B cell (primary cell): ENCODE results near the gene FBP1. TPM values are rescaled to one million over a fixed set of nuclear protein-coding genes. Genes with fewer than 3 reads are reported as not detected.

Experiments used
- ATAC-seq: fragments of 200-7000 bp; cut with Tn5 transposase; one replicate; pipeline ENCODE4 v1.10.0; 2021; ENCODE audit warnings: low read depth, mild to moderate bottlenecking, moderate number of reproducible peaks, moderate library complexity
- CTCF ChIA-PET: fragments of 350-600 bp; sonication (Branson Sonifier 250); formaldehyde crosslinking; loops from one replicate; lab custom pipeline; 2021; ENCODE audit warnings: antibody characterized with exemption, inconsistent platforms; lab: Charles Lee
- POLR2A ChIA-PET: fragments of 350-600 bp; sonication (Branson Sonifier 250); formaldehyde crosslinking; loops from one replicate; lab custom pipeline; 2021; ENCODE audit warnings: antibody characterized with exemption; lab: Charles Lee
- DNase-seq: peaks from one replicate; pipeline ENCODE4 v3.0.0; 2013
- H2AFZ ChIP-seq: 2 replicates; pipeline ENCODE4 v1.6.1; 2012; ENCODE audit warnings: mild to moderate bottlenecking, low read depth, low read length; ENCODE audit not compliant: insufficient read depth, poor library complexity, severe bottlenecking
- H3K27ac ChIP-seq, 2 donors: 1 replicate in 1 of 2; 2 replicates in 1 of 2; pipeline ENCODE4 v1.5.1; 2012 to 2013; ENCODE audit warnings: low read length in 2 of 2, mild to moderate bottlenecking in 2 of 2, moderate library complexity in 1 of 2
- H3K27me3 ChIP-seq, 4 experiments: fragments of 200-600 bp in 1 of 4; sonication (generic) in 1 of 4; replicated peaks in 1 of 4; 1 replicate in 2 of 4; 2 replicates in 2 of 4; pipeline versions ENCODE4 v1.6.1 to v1.7.0; 2013 to 2016; ENCODE audit warnings: low read length in 3 of 4, mild to moderate bottlenecking in 2 of 4, mixed read lengths in 1 of 4, moderate library complexity in 1 of 4; ENCODE audit not compliant: insufficient read depth in 4 of 4, control insufficient read depth in 3 of 4; ENCODE audit errors: control extremely low read depth in 1 of 4
- H3K36me3 ChIP-seq, 2 experiments: replicated peaks in 1 of 2; 1 replicate in 1 of 2; 2 replicates in 1 of 2; pipeline versions ENCODE4 v1.6.1 to v1.7.1; 2013; ENCODE audit warnings: low read length in 1 of 2; ENCODE audit not compliant: insufficient read depth in 2 of 2, control insufficient read depth in 1 of 2; ENCODE audit errors: control extremely low read depth in 1 of 2, extremely low read depth in 1 of 2
- H3K4me1 ChIP-seq, 2 donors: fragments of 200-600 bp in 1 of 2; sonication (generic) in 1 of 2; 1 replicate in 1 of 2; 2 replicates in 1 of 2; pipeline versions ENCODE4 v1.5.1 to v1.6.1; 2013 to 2017; ENCODE audit warnings: low read length in 2 of 2; ENCODE audit not compliant: control insufficient read depth in 2 of 2, insufficient read depth in 2 of 2
- H3K4me2 ChIP-seq: replicated peaks from 2 replicates; pipeline ENCODE3; 2012; ENCODE audit warnings: mild to moderate bottlenecking, low read depth, low read length; ENCODE audit not compliant: poor library complexity, severe bottlenecking
- H3K4me3 ChIP-seq, 5 experiments: fragments of 200-600 bp in 1 of 5; sonication (generic) in 1 of 5; 1 replicate in 3 of 5; 2 replicates in 2 of 5; pipeline versions ENCODE4 v1.5.1 to v1.7.0; 2011 to 2016; ENCODE audit warnings: low read length in 4 of 5, mild to moderate bottlenecking in 4 of 5, low read depth in 2 of 5, control low read depth in 1 of 5, moderate library complexity in 1 of 5; ENCODE audit not compliant: insufficient read depth in 1 of 5; ENCODE audit errors: control extremely low read depth in 1 of 5, extremely low read depth in 1 of 5
- H3K79me2 ChIP-seq: fragments of 200-600 bp; sonication (generic); one replicate; pipeline ENCODE4 v1.6.0; 2016; ENCODE audit warnings: low read length; ENCODE audit not compliant: control insufficient read depth, insufficient read depth
- H3K9ac ChIP-seq: fragments of 200-600 bp; sonication (generic); 2 replicates; pipeline ENCODE4 v1.6.1; 2017; ENCODE audit warnings: mild to moderate bottlenecking, low read length, moderate library complexity
- H3K9me3 ChIP-seq, 3 donors: one replicate each; pipeline versions ENCODE4 v1.6.1 to v1.7.1; 2013; ENCODE audit warnings: low read length in 2 of 3; ENCODE audit not compliant: control insufficient read depth in 2 of 3, insufficient read depth in 1 of 3; ENCODE audit errors: control extremely low read depth in 1 of 3
- H4K20me1 ChIP-seq: 2 replicates; pipeline ENCODE4 v1.6.0; 2012; ENCODE audit warnings: mild to moderate bottlenecking, low read length; ENCODE audit not compliant: insufficient read depth, control insufficient read depth, poor library complexity, severe bottlenecking
- H3K27ac Mint-ChIP-seq: one replicate; pipeline ENCODE4 v1.8.0; 2021; ENCODE audit warnings: mixed read lengths
- H3K27me3 Mint-ChIP-seq: one replicate; pipeline ENCODE4 v1.8.0; 2021; ENCODE audit warnings: mixed read lengths
- H3K4me1 Mint-ChIP-seq: one replicate; pipeline ENCODE4 v1.8.0; 2021; ENCODE audit warnings: mixed read lengths
- H3K4me3 Mint-ChIP-seq: one replicate; pipeline ENCODE4 v1.8.0; 2021; ENCODE audit warnings: mixed read lengths
- H3K9me3 Mint-ChIP-seq: one replicate; pipeline ENCODE4 v1.8.0; 2022; ENCODE audit warnings: mixed read lengths; ENCODE audit not compliant: insufficient read depth
- EZH2 ChIP-seq: IDR thresholded peaks from 2 replicates; pipeline ENCODE4 v1.6.1; 2012; ENCODE audit warnings: borderline replicate concordance, low read depth, mild to moderate bottlenecking, moderate library complexity, low read length; ENCODE audit not compliant: insufficient read depth, poor library complexity, severe bottlenecking
- WGBS: methylation state at CpG from one replicate; pipeline ENCODE4 v1.1.5; 2013; ENCODE audit warnings: missing lambda C conversion rate; ENCODE audit not compliant: insufficient coverage; 5-methylcytosine and 5-hydroxymethylcytosine counted together
- intact Hi-C: fragments of 100-400 bp; cut with micrococcal nuclease; formaldehyde crosslinking; loops from one replicate; pipeline ENCODE4 v1.10.0; 2022
- polyA plus RNA-seq: library from polyadenylated mRNA; depleted of rRNA; stranded (reverse); fragments of >200 nt; gene quantifications from 2 replicates; pipeline ENCODE4 v1.2.3, GENCODE V29; 2012
- total RNA-seq, 2 donors: library from RNA; stranded (reverse); fragments of 120-200 nt in 1 of 2; gene quantifications; 1 replicate in 1 of 2; 2 replicates in 1 of 2; pipeline versions ENCODE4 v1.2.3 to v1.2.4, GENCODE V29; 2013 to 2022
- TF ChIP-seq, protein P1 (sequence below): fragments of 200-600 bp; IDR thresholded peaks from one replicate; pipeline ENCODE4 v1.8.0; 2022; ENCODE audit warnings: antibody characterized with exemption, mild to moderate bottlenecking

The FBP1 gene
- total and polyA plus RNA-seq, 2 donors (not counting 1 experiment from before 2014, with no cell fraction given), result 2.8 TPM

DNA sequence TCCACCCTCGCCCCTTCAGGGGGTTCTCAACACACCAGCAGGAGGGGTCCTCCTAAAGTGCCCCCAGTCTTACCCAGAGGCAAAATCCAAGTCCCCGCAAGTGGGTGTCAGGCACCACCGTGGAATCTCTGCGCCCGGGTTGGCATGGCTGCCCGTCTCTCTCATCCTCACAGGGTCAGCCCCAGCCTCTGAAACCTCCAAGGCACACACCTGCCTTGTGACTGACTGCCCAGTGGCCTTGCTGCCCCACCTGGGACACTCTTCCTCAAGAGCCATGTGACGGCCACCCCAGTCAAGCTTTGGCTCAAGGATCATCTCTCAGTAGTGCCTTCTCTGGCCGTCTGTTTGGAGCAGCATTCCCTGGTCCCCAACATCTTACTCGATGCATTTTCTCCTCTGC lies 50.6 kb downstream of the FBP1 start:
- Histone ChIP-seq H3K36me3 (no peaks in the 10 kb centered on the region), H3K9me3 (no peaks in the 10 kb centered on the region), H3K27me3 (no peaks in the 10 kb centered on the region), H3K4me3 (no peak overlapping the region), H3K79me2 (no peaks in the 10 kb centered on the region), H4K20me1 (no peaks in the 10 kb centered on the region), H3K4me2 (no peak overlapping the region), H3K27ac (no peak overlapping the region), H3K4me1 (peaks cover 0 to 3% of the 10 kb centered on the region in 2 donors), H2AFZ (no peak overlapping the region), H3K9ac (no peak overlapping the region)
- DNase-seq (no peak), ATAC-seq (no peak)
- Mint-ChIP-seq H3K27ac (no peak overlapping the region), H3K4me1 (peaks cover 8% of the 10 kb centered on the region), H3K9me3 (no peaks in the 10 kb centered on the region), H3K4me3 (no peak overlapping the region), H3K27me3 (peaks cover 20% of the 10 kb centered on the region)
- TF ChIP-seq EZH2, result no peak
- TF ChIP-seq, protein P1, sequence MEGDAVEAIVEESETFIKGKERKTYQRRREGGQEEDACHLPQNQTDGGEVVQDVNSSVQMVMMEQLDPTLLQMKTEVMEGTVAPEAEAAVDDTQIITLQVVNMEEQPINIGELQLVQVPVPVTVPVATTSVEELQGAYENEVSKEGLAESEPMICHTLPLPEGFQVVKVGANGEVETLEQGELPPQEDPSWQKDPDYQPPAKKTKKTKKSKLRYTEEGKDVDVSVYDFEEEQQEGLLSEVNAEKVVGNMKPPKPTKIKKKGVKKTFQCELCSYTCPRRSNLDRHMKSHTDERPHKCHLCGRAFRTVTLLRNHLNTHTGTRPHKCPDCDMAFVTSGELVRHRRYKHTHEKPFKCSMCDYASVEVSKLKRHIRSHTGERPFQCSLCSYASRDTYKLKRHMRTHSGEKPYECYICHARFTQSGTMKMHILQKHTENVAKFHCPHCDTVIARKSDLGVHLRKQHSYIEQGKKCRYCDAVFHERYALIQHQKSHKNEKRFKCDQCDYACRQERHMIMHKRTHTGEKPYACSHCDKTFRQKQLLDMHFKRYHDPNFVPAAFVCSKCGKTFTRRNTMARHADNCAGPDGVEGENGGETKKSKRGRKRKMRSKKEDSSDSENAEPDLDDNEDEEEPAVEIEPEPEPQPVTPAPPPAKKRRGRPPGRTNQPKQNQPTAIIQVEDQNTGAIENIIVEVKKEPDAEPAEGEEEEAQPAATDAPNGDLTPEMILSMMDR, result no peak
- ChIA-PET POLR2A (no interaction called here), CTCF (no interaction called here)
- WGBS, result 86% methylated on average over 8 of the region's 9 CpGs
- intact Hi-C loops, result no loop called here

- H3K4me3 ChIP-seq, result no peak overlapping the region
- Mint-ChIP-seq H3K4me1 (peaks cover 8% of the 10 kb centered on the region), H3K27ac (no peak overlapping the region), H3K4me3 (peak overlapping the region; percentile 42), H3K9me3 (no peaks in the 10 kb centered on the region), H3K27me3 (peaks cover 16% of the 10 kb centered on the region)
- H4K20me1 ChIP-seq, result no peaks in the 10 kb centered on the region
- H3K9ac ChIP-seq, result no peak overlapping the region
- POLR2A ChIA-PET, result no interaction called here
- intact Hi-C loops, result no loop called here
- DNase-seq, result no peak
- H3K4me2 ChIP-seq, result peak overlapping the region; percentile 9
- CTCF ChIA-PET, result interaction anchor here (1.0 kb wide), 1 partner anchor 17 kb away, joined by 3 read pairs; no protein-coding TSS in a partner anchor
- H3K4me1 ChIP-seq, result peaks cover 0 to 3% of the 10 kb centered on the region in 2 donors
- H3K79me2 ChIP-seq, result no peaks in the 10 kb centered on the region
- WGBS, result 79% methylated on average over 7 of the region's 9 CpGs
- TF ChIP-seq EZH2, result no peak
- TF ChIP-seq, protein P1, result no peak
- no peak overlapping the region for H3K27ac ChIP-seq
- H3K36me3 ChIP-seq, result no peaks in the 10 kb centered on the region
- ATAC-seq, result no peak
- no peaks in the 10 kb centered on the region for H3K9me3 ChIP-seq
- peak overlapping the region; percentile 26 for H2AFZ ChIP-seq
- H3K27me3 ChIP-seq, result no peaks in the 10 kb centered on the region
These were observed 52.5 kb downstream of the FBP1 start for GRCh38 chr9:94586814-94587213.
